Measurements from ENCODE around the gene CIITA. TPM values are rescaled to one million over a fixed set of nuclear protein-coding genes. Genes with fewer than 3 reads are reported as not detected.
A peak's percentile ranks its signal among the peaks of the same experiment; 100 is the strongest.

The CIITA gene
- total and polyA plus RNA-seq, 10 of the 15 experiments (the other 5 are each of a cell fraction or from before 2014, with no cell fraction given), result 11.5 to 145 (median 49.7) TPM

GRCh38 chr16:10938321-10938720, 61.3 kb downstream of the CIITA start:
- no peaks in the 10 kb centered on the region for H3K9me3 ChIP-seq (replicated peaks; ENCODE audit: control insufficient read depth, insufficient read depth, low read length)
- SMC1A ChIA-PET (ENCODE audit: uncharacterized antibody, unreplicated experiment), result interaction anchor here (0.7 to 1.3 kb wide), 2 partner anchors 19 to 619 kb away, joined by 3 read pairs; no protein-coding TSS in a partner anchor
- intact Hi-C loops (cut with micrococcal nuclease; ENCODE audit: unreplicated experiment), result loop anchor here (5.0 kb wide), 1 partner anchor 416 kb away; no protein-coding TSS in a partner anchor
- H4K20me1 ChIP-seq (ENCODE audit: control insufficient read depth, insufficient read depth), result no peaks in the 10 kb centered on the region; the same call in none of the 2 replicates
- peaks cover 0 to 2% of the 10 kb centered on the region in 2 experiments; a peak in 2 of 4 replicates for H3K36me3 ChIP-seq (ENCODE audit: control insufficient read depth in 2 of 2, insufficient read depth in 2 of 2, low read length in 1 of 2)
- CTCF ChIA-PET, result interaction anchor here (0.6 to 6.3 kb wide), 6 partner anchors 11 to 425 kb away, joined by 3 to 63 read pairs (median 10); no protein-coding TSS in a partner anchor
- DNase-seq (ENCODE audit: low read depth, low spot score), result no peak
- peaks cover 56% of the 10 kb centered on the region for H3K79me2 ChIP-seq (ENCODE audit: control insufficient read depth, insufficient read depth, low read length)
- no peak for FAIRE-seq
- H3K27ac ChIP-seq (ENCODE audit: control insufficient read depth, insufficient read depth), result peak overlapping the region; percentile 23
- peak; percentile 12 for ATAC-seq
- POLR2A ChIA-PET, result interaction anchor here (0.7 to 3.6 kb wide), 6 partner anchors 10 to 68 kb away, joined by 3 to 16 read pairs (median 12); partner anchors contain the start of gene CIITA
- H3K27me3 ChIP-seq (replicated peaks in 1 of 2; ENCODE audit: control insufficient read depth in 2 of 2, insufficient read depth in 2 of 2, low read length in 1 of 2), result no peaks in the 10 kb centered on the region
- peak overlapping the region; percentile 82 for H3K4me3 ChIP-seq
- RAD21 ChIA-PET (ENCODE audit: unreplicated experiment), result interaction anchor here (2.0 to 7.1 kb wide), 4 partner anchors 11 to 424 kb away, joined by 7 to 50 read pairs (median 9); partner anchors contain the start of gene NUBP1
- in situ Hi-C loops (cut with MboI), result no loop called here
- H2AFZ ChIP-seq (ENCODE audit: control insufficient read depth, low read depth, low read length), result no peak overlapping the region
- peaks cover 42% of the 10 kb centered on the region for H3K4me1 ChIP-seq (ENCODE audit: control insufficient read depth, insufficient read depth, low read length)
- BruUV-seq (replicated peaks), result no TSS peak
- peak overlapping the region; percentile 98 for H3K4me2 ChIP-seq (ENCODE audit: control insufficient read depth, insufficient read depth)
- WGBS (ENCODE audit: insufficient coverage, insufficient replicate concordance, low lambda C conversion rate, missing lambda C conversion rate), result 23% methylated on average over 7 of the region's 7 CpGs
- H3K9ac ChIP-seq (ENCODE audit: control insufficient read depth, insufficient read depth, low read length), result peak overlapping the region; percentile 90
- TF ChIP-seq YY1 (IDR thresholded peaks at IDR 0.05; ENCODE audit: low read depth, low read length) (no peak), EED (IDR thresholded peaks at IDR 0.05; ENCODE audit: low read depth) (peak; percentile 49; the same call in 1 of the 2 replicates), NFXL1 (IDR thresholded peaks at IDR 0.05; ENCODE audit: borderline replicate concordance) (no peak), SPI1 (IDR thresholded peaks at IDR 0.05; ENCODE audit: borderline replicate concordance, insufficient read depth, low read depth, low read length) (0 out of 2 replicates have a peak, but pooled peaks have one; percentile 1), POLR2AphosphoS2 (IDR thresholded peaks at IDR 0.05; ENCODE audit: low read depth, low read length) (peak; percentile 92), IKZF2 (IDR thresholded peaks at IDR 0.05) (peak in 1 of 2 experiments; percentile 20; a peak in 1 of 4 replicates), MYB (IDR thresholded peaks at IDR 0.05; ENCODE audit: borderline replicate concordance, low read depth, low read length) (no peak), RAD21 (IDR thresholded peaks at IDR 0.05; ENCODE audit: insufficient read depth, low read depth, low read length) (no peak), JUND (IDR thresholded peaks at IDR 0.05; ENCODE audit: low read depth, low read length) (no peak), CEBPZ (IDR thresholded peaks at IDR 0.05; ENCODE audit: low read depth, low read length) (no peak), RAD51 (IDR thresholded peaks at IDR 0.05) (peak; percentile 68)
- TF ChIP-seq, protein P1, sequence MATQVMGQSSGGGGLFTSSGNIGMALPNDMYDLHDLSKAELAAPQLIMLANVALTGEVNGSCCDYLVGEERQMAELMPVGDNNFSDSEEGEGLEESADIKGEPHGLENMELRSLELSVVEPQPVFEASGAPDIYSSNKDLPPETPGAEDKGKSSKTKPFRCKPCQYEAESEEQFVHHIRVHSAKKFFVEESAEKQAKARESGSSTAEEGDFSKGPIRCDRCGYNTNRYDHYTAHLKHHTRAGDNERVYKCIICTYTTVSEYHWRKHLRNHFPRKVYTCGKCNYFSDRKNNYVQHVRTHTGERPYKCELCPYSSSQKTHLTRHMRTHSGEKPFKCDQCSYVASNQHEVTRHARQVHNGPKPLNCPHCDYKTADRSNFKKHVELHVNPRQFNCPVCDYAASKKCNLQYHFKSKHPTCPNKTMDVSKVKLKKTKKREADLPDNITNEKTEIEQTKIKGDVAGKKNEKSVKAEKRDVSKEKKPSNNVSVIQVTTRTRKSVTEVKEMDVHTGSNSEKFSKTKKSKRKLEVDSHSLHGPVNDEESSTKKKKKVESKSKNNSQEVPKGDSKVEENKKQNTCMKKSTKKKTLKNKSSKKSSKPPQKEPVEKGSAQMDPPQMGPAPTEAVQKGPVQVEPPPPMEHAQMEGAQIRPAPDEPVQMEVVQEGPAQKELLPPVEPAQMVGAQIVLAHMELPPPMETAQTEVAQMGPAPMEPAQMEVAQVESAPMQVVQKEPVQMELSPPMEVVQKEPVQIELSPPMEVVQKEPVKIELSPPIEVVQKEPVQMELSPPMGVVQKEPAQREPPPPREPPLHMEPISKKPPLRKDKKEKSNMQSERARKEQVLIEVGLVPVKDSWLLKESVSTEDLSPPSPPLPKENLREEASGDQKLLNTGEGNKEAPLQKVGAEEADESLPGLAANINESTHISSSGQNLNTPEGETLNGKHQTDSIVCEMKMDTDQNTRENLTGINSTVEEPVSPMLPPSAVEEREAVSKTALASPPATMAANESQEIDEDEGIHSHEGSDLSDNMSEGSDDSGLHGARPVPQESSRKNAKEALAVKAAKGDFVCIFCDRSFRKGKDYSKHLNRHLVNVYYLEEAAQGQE (IDR thresholded peaks at IDR 0.05; ENCODE audit: low read depth, low read length), result no peak
- TF ChIP-seq, protein P2, sequence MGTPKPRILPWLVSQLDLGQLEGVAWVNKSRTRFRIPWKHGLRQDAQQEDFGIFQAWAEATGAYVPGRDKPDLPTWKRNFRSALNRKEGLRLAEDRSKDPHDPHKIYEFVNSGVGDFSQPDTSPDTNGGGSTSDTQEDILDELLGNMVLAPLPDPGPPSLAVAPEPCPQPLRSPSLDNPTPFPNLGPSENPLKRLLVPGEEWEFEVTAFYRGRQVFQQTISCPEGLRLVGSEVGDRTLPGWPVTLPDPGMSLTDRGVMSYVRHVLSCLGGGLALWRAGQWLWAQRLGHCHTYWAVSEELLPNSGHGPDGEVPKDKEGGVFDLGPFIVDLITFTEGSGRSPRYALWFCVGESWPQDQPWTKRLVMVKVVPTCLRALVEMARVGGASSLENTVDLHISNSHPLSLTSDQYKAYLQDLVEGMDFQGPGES (IDR thresholded peaks at IDR 0.05), result no peak
- TF ChIP-seq, protein P3, sequence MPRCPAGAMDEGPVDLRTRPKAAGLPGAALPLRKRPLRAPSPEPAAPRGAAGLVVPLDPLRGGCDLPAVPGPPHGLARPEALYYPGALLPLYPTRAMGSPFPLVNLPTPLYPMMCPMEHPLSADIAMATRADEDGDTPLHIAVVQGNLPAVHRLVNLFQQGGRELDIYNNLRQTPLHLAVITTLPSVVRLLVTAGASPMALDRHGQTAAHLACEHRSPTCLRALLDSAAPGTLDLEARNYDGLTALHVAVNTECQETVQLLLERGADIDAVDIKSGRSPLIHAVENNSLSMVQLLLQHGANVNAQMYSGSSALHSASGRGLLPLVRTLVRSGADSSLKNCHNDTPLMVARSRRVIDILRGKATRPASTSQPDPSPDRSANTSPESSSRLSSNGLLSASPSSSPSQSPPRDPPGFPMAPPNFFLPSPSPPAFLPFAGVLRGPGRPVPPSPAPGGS (IDR thresholded peaks at IDR 0.05; ENCODE audit: borderline replicate concordance, insufficient read depth, low read depth, low read length, poor library complexity, severe bottlenecking), result peak; percentile 35
